Astrocyte of the spinal cord (primary cell): ENCODE results near the gene IQGAP2.

ENCODE experiments used
- DNase-seq: peaks from one replicate; pipeline ENCODE4 v3.0.0; 2011; ENCODE audit warnings: low read depth, low spot score
- H3K4me3 ChIP-seq: 2 replicates; pipeline ENCODE4 v1.5.1; 2011; ENCODE audit warnings: low read depth, mild to moderate bottlenecking, low read length, moderate library complexity
- in situ Hi-C: cut with HindIII; loops from 2 replicates; pipeline ENCODE4 v1.10.0; 2017; ENCODE audit warnings: low sequenced_read_pairs
- TF ChIP-seq, protein P1 (sequence below): IDR thresholded peaks from 2 replicates; pipeline ENCODE4 v1.5.1; 2012; ENCODE audit warnings: low read depth, mild to moderate bottlenecking, low read length, inconsistent platforms

The IQGAP2 gene

DNA sequence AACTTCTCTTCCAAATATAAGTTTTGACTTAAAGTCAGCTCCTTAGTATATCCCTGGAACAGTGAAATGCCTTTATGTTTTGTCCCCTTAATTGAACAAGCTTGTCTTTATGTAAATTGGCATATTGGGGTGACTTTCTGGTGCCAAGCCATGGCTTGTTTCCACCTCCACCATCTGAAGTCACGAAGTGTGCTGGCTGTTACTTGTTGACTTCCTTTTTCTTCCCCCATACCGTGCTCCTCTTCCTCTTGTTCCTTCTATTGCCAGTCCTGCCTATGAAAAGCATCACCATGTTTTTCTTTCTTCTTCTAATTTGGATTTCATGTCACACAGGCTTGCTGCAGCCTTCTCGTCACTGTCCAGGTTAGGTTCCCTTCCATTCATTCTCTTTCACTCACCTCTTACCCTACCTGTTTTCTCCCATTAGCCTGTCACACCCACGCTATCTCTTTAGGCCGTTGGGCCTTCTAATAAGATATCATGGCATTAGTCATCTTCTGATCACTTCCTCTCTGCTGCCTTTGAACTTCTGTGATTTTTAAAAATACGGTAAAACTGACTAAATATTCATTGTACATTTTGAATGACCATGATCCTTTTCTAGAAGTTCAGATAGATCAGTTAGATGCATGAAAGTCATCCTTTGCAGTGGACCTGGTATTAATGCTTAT lies 48.1 kb downstream of the IQGAP2 start:
- no peak overlapping the region for H3K4me3 ChIP-seq
- DNase-seq: no peak
- TF ChIP-seq, protein P1, sequence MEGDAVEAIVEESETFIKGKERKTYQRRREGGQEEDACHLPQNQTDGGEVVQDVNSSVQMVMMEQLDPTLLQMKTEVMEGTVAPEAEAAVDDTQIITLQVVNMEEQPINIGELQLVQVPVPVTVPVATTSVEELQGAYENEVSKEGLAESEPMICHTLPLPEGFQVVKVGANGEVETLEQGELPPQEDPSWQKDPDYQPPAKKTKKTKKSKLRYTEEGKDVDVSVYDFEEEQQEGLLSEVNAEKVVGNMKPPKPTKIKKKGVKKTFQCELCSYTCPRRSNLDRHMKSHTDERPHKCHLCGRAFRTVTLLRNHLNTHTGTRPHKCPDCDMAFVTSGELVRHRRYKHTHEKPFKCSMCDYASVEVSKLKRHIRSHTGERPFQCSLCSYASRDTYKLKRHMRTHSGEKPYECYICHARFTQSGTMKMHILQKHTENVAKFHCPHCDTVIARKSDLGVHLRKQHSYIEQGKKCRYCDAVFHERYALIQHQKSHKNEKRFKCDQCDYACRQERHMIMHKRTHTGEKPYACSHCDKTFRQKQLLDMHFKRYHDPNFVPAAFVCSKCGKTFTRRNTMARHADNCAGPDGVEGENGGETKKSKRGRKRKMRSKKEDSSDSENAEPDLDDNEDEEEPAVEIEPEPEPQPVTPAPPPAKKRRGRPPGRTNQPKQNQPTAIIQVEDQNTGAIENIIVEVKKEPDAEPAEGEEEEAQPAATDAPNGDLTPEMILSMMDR: no peak
- in situ Hi-C loops: no loop called here

DNA sequence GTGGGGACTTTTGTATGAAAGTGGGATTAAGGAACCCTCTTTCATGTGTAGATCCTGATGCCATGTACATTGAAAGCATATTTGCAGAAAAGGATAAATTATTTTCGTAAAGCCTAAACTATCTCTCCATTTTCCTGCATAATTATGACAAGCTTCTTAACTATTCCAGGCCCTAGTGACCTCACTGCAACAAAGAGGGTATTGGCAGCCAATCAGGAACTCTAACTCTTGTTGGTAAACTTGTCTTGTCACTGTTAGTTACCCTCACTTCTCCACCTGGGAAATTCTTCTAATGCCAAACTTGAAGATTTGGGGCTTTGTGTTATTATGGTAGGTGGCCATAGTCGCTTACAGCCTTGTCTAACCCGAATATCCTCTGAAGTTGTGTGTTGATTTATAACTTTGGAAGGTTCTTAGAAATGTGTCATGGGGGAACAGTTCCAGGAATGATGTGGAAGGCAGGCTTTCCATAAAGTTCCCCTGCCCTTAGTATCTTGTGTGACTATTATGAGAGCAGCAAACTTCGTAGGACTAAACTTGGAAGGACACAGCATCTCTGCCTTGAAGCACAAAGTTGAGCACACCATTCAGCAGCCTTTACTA lies 52.5 kb downstream of the IQGAP2 start:
- in situ Hi-C loops: no loop called here
- TF ChIP-seq, protein P1: no peak
- no peak for DNase-seq
- H3K4me3 ChIP-seq: no peak overlapping the region

DNA sequence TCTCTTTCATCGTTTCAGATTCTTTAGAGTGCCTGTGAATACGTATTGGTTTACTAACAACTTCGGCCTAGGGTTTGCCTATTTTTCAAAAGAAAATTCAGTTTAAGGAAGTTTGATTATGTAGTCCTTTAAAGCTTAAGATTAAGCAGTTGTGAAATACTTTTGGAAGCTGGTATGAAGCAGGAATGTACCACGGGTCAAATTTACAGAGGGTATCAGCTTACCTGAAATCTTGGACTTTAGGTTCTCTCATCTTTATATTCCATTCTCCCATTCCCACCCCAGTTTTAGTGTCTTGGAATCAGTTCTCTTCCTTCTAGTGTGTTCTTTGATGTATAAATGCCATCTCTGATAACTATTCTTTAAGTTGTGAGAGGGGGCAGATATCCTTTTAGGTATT lies 53.2 kb downstream of the IQGAP2 start:
- DNase-seq: no peak
- TF ChIP-seq, protein P1: no peak
- in situ Hi-C loops: no loop called here
- no peak overlapping the region for H3K4me3 ChIP-seq

DNA sequence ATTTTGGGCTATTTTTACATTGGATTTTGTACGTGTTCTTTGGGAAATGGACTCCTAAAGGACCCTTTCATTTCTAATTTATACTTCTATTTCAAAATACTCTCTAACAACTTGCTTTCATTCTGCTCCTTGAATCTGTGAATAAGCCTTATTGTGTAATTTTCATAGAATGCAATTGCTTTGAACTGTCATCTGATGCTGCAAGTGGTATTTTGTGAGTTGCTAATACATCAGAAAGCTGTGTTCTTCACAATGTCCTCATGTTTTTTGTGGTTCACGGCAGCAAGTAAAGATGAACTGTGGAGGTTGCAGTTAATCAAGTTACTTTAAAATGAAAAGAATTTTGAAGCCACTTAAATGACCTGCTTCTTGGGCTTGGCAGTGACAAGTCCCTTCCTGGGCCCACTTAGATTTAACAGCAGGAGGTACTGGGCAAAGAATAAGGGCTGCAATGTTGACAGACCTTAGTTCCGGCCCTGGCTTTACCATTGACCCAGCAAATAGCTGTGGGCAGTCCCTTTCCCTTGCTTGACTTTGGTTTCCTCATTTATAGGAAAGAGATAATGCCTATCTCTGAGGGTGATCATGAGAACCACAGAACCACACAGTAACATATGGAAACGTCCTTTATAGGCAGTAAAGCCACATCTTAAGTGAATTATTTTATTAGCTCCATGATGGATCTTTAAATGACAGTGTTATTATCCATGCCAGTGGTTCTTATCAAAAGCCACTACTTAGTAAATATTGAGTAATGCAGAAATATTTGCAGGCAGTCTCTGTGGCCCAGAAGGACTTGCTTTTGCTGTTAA lies 54.8 kb downstream of the IQGAP2 start:
- DNase-seq: no peak
- no peak overlapping the region for H3K4me3 ChIP-seq
- in situ Hi-C loops: no loop called here
- TF ChIP-seq, protein P1: no peak

DNA sequence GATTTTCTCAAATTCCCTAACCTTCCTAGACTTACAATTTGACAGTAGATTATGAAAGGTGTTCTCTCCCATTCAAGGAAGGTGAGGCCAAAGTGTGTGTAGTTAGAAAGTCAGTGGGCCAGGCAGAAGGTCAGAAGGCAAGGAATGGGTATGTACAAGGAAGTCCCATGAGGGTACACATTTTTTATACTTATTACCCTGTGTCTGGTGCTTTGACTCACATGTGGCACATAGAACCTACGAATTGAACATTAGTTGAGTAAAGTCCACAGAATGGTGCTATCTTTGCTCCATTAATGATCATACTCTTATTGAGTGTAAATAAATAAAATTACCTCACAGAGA lies 55.4 kb downstream of the IQGAP2 start:
- TF ChIP-seq, protein P1: no peak
- no peak for DNase-seq
- no peak overlapping the region for H3K4me3 ChIP-seq
- in situ Hi-C loops: no loop called here

DNA sequence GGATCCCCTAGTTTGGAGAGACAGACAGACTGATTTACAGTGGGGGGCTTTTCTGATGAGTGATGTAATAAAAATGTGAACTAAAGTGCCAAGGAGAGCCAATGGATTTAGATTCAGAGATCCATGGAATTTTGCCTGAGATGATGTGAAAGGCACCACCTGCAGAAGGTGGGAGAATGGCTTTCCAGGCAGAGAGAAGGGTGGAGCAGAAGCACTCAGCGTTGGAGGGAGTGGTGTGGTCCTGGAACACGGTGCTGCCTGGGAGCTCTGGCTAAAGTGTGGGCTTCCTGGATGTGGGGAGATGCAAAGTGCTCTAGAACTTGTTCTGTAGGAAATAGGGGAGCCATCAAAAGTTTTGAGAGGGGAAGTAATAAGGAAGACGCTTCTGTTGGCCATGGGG lies 57.0 kb downstream of the IQGAP2 start:
- DNase-seq: no peak
- in situ Hi-C loops: no loop called here
- TF ChIP-seq, protein P1: no peak
- H3K4me3 ChIP-seq: no peak overlapping the region
